GM04503 (cell line): Measurements from ENCODE around the gene CD47.

Source experiments
- DNase-seq: peaks from one replicate; pipeline ENCODE4 v3.0.0-alpha.2; 2012; ENCODE audit warnings: low read depth

The CD47 gene

DNA sequence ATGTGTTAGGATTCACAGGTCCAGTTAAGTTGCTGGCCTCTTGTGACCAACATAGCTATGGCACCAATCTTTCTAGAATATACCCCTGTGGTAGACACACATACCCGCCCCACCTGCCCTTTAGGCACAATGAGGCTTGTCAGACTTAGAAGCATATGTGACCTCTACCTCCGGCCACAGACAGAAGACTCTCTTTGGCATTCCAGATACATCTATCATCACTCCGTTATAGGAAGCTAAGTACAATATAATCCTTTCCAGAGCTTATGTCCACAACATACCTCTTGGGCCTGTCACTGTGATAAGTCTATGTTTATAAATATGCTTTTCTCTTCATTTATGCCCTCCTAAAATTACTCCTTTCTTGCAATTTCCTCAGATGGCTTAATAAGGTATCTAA, 39.8 kb downstream of the CD47 start:
- no peak for DNase-seq

GRCh38 chr3:108047987-108048386, 42.8 kb downstream of the CD47 start:
- no peak for DNase-seq

DNA sequence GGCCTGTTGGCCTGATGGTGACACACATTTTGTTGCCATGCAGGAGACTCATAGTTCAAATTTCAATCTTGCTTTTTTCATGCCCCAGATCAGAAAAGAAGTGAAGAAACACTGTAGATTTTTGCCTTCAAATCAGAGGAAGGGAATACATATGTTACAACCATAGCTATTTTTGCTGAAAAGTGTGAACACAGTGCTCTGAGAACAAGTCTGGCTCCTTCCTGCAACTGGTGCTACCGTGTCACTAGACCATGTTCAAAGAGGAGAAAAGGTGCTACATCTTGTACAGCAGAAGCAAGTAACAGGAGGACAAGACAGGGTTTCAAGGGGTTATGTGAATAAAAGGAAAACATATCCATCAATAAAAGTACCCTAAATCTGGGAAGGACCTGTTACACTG, 44.6 kb downstream of the CD47 start:
- DNase-seq: no peak

GRCh38 chr3:108044699-108045098, 46.1 kb downstream of the CD47 start:
- DNase-seq: no peak

DNA sequence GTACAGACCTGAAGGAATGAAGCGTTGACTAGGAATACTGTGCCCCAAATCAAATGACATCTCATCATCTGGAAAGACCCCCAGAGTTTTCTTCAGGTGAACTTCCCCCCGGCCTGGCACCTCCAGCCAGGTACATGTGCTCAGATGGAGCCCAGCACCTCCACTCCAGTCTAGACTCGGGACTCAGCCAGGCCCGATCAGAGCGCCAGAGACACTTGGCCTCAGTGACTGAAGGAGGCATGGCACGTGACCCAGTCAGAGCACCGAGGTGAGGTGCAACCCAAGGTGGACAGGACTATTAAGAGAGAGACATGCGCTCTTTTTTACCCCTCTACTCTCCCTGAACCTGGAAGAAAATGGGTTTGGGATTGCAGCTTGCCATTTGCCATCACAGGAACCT, 48.5 kb downstream of the CD47 start:
- DNase-seq: no peak

DNA sequence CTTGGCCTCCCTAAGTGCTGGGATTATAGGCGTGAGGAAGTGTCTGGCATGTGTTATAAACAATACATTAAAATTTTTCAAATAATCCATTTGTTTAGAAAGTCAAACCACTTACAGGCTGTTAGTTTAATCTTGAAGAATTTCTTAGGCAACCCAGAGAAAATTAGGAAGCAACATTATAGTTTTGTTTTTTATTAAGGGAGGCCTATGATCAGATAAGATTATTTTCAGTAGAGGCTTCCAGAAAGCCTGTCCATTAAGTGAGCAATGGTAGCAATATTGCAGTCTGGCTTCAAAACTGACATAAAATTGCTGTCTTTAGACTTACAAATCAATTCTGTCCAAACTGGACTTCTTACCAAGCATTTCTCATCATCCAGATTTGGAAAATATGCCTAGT, 49.6 kb downstream of the CD47 start:
- no peak for DNase-seq

DNA sequence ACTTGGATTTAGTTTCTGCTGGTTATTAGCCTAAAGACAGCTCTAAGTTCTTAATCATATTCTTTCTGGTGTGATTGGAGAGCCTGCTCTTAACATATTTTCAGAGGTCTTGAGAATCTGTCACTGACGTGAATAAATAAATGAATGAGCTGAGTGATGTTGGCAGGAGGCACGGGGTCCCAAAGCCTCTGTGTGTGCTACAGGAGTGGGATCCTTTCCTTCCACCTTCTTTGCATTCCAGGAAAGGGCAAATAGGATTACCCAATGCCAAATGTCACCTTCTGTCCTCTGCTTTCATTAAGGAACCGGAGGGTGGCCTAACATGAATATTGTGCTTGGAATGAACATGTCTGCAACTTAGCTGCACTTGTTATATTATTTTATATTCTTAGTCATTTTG, 53.1 kb downstream of the CD47 start:
- no peak for DNase-seq

GRCh38 chr3:108036984-108037741, 53.7 kb downstream of the CD47 start:
- DNase-seq: peak; percentile 50

GRCh38 chr3:108036401-108036800, 54.4 kb downstream of the CD47 start:
- no peak for DNase-seq

DNA sequence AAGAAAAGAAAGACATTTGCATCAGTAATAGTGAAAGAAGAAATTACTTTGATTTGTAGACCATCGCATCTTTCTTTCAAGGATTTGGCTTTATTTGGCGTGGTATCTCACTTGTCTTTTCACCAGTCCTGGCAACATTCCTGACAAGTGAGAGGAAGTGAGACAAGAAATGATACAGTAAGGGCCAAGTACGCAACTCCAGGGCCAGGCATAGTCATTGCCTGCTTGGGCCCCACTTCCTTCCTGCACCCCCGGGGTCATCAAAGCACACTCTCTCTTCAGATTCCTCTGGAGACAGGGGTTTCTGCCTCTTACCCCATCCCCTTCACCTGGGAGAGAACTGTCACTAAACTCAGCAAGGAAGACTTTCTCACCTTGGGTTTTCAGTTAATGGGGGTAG, 55.1 kb downstream of the CD47 start:
- no peak for DNase-seq

- no peak for DNase-seq
Measured at GRCh38 chr3:108031895-108032294, 58.9 kb downstream of the CD47 start.

- no peak for DNase-seq
Measured at GRCh38 chr3:108030960-108031359, 59.9 kb downstream of the CD47 start.

DNA sequence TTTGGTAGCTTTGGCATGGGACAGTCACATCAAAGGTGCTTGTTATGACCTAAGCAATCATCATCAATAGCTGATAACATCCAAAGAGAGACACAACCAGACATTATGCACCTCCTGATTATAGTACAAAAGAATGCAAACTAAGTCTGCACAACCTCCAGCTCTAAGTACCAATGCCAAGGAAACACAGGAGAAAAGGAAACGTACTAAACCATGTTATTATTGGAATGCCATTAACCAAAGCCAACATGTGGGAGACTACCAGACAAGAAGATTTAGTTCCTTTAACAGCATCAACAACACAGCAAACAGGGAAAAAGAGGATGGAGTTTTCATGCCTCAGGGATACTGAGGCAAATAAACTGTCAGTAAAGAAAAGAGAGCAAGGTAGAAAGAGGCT, 61.4 kb downstream of the CD47 start:
- peak; percentile 22 for DNase-seq

- DNase-seq: no peak
Measured at GRCh38 chr3:108028896-108029295, 61.9 kb downstream of the CD47 start.

DNA sequence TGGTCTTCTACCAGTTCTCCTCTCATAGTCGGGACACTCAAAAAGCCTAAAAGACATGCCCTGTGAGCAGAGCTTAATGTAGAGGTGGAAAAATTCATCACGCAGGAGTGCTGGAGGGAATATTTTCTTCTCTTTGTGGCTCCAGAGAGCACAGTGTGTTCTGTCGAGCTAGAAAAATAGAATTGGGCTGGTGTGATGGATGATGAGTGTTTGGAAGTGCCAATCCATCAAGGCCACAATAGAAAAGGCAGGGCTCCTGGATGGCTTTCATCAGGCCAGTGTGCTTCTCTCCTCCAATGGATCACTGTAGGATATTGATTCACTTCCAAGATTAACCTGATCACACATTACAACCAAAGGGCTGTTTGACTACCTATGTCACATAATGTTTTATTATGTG, 65.7 kb downstream of the CD47 start:
- DNase-seq: no peak

- no peak for DNase-seq
Measured at GRCh38 chr3:108024146-108024850, 66.5 kb downstream of the CD47 start.

DNA sequence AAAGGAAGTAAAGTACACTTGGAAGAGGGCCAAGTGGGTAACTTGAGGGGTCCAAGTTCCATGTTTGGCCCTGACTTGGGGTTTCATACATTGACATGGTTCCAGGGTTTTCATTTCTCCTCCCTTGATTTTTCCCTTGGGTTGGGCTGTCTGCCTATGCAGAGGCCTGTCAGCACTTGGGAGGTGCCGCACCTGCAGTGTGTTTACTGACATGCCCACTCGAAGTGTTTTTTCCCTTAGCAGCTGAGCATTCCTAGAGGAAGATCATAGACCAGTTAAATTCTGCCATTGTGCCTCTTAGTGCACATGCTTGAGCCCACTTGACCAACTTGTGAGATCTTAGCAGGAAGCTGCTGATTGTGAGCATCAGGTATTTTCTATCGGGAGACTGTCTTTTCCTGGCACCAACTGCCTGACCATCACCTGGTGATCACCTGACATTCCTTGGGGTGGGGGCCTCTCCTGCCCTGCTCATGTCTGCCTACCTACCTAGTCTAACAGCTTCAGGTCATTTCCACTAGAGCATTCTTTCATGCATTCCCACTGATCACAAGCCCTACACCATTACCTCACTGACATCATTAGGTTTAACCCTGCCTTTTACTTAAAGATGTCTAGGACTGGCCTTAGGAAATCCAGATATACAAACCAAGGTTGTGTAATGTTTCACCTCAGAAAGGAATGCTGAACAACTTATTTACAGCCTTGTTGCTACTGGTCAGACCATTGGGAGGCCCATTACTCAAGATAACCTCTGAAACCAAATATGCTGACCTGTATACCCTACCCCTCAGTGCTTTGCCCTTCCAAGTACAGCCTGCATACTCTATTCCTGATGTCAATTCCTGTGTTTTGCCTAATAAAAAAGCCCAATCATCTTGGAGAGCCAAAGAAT, 68.3 kb downstream of the CD47 start:
- no peak for DNase-seq

- DNase-seq: no peak
Measured at GRCh38 chr3:108021533-108021932, 69.3 kb downstream of the CD47 start.

GRCh38 chr3:108021131-108021530, 69.7 kb downstream of the CD47 start:
- no peak for DNase-seq

GRCh38 chr3:108018552-108018951, 72.3 kb downstream of the CD47 start:
- DNase-seq: no peak

DNA sequence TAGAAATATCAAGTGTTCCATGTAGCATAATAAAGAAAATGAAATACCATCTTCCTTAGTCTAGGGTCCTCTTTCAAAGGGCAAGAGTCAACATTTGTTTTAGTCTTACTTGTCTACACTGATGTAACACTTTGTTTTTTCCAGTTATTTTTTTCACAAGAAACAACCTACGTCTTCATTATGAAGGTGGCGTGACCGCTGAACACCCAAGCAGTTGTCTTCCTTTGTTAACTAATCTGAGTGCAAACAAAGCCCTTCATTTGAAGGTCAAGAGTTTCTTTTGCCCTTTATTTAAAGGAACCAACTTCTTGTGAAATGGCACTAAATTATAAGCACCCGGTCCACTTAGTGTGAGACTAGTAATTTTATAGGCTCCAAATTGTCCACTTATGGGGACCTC, 73.2 kb downstream of the CD47 start:
- no peak for DNase-seq

DNA sequence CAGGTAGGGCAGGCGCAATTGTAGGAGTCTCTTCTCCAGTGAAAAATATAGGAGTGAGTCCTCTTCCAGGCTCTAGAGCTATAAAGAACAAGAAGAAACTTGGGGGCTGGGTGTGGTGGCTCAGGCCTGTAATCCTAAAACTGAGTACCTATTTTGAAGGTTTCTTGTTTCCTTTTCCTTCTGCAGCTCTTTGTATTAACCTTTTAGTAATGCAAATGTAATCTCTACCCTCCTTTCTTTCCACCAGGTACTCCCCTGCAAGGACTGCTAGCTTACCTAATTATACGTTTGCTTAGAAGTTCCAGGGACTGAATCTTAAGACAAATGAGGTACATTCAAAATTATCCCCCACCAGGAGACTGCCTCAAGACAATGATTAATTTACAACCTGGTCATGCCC, 75.9 kb downstream of the CD47 start:
- DNase-seq: no peak
